ENCODE data around the gene FEM1C. TPM values are rescaled to one million over a fixed set of nuclear protein-coding genes. Genes with fewer than 3 reads are reported as not detected.

Gene FEM1C
- total and polyA plus RNA-seq, 2 experiments from 2014 or later: 4.7 to 21.6 TPM

GRCh38 chr5:115577329-115577728, 32.8 kb upstream of the FEM1C start:
- Mint-ChIP-seq H3K9me3 (no peaks in the 10 kb centered on the region), H3K4me3 (no peak overlapping the region), H3K27ac (no peak overlapping the region), H3K4me1 (peaks cover 8% of the 10 kb centered on the region; the same call in 1 of the 3 replicates), H3K36me3 (ENCODE audit: low read depth) (peaks cover 3% of the 10 kb centered on the region; the same call in 1 of the 3 replicates), H3K27me3 (ENCODE audit: insufficient read depth, low read depth, poor library complexity) (no peaks in the 10 kb centered on the region)
- Histone ChIP-seq H3K36me3 (ENCODE audit: insufficient read depth) (no peaks in the 10 kb centered on the region), H3K4me3 (no peak overlapping the region), H3K27ac (ENCODE audit: low read depth) (no peak overlapping the region), H3F3A (replicated peaks; ENCODE audit: low read depth) (no peaks in the 10 kb centered on the region), H4K20me1 (replicated peaks; ENCODE audit: insufficient read depth) (0 out of 2 replicates have a peak, but pooled peaks cover 3% of the 10 kb centered on the region), H3K9me2 (ENCODE audit: insufficient read depth) (no peaks in the 10 kb centered on the region; the same call in 1 of the 2 replicates), H3K4me1 (ENCODE audit: insufficient read depth) (no peaks in the 10 kb centered on the region), H3K27me3 (ENCODE audit: insufficient read depth) (no peaks in the 10 kb centered on the region), H3K79me2 (replicated peaks; ENCODE audit: insufficient read depth) (no peaks in the 10 kb centered on the region), H3K4me2 (no peak overlapping the region), H2AFZ (no peak overlapping the region)
- ATAC-seq (no peak), DNase-seq (ENCODE audit: low spot score) (no peak)
- TF ChIP-seq ZNF331 (CRISPR knock-in tag; IDR thresholded peaks at IDR 0.05; ENCODE audit: low read depth) (no peak), CTCF (conservative IDR thresholded peaks at IDR 0.05; ENCODE audit: low read depth in 2 of 2) (no peak), ZNF114 (CRISPR knock-in tag; IDR thresholded peaks at IDR 0.05) (no peak), ZNF462 (CRISPR knock-in tag; IDR thresholded peaks at IDR 0.05) (no peak), POLR2AphosphoS5 (IDR thresholded peaks at IDR 0.05; ENCODE audit: low read depth) (no peak), JUNB (IDR thresholded peaks at IDR 0.05; ENCODE audit: unreplicated experiment) (no peak), ETS1 (IDR thresholded peaks at IDR 0.05) (no peak), REST (IDR thresholded peaks at IDR 0.05; ENCODE audit: unreplicated experiment) (no peak), EZH2phosphoT487 (IDR thresholded peaks at IDR 0.05; ENCODE audit: unreplicated experiment) (no peak), EZH2 (IDR thresholded peaks at IDR 0.05; ENCODE audit: low read depth, unreplicated experiment) (no peak), STAT1 (IDR thresholded peaks at IDR 0.05; ENCODE audit: unreplicated experiment) (no peak), CREB1 (CRISPR knock-in tag; IDR thresholded peaks at IDR 0.05; ENCODE audit: low read depth) (no peak), NANOG (IDR thresholded peaks at IDR 0.05; ENCODE audit: borderline replicate concordance) (no peak)

Data from GM23338 (cell line).